Measurements from ENCODE around the gene CCDC92.

CCDC92 gene

GRCh38 chr12:123989753-123990152, 17.1 kb upstream of the CCDC92 start:
- no peaks in the 10 kb centered on the region for H3K27me3 ChIP-seq
- peaks cover 0 to 10% of the 10 kb centered on the region in 2 experiments for H3K4me1 ChIP-seq (ENCODE audit: control insufficient read depth in 1 of 2, insufficient read depth in 1 of 2, low read depth in 1 of 2, low read length in 1 of 2)
- H3K36me3 ChIP-seq = no peaks in the 10 kb centered on the region
- H3K27ac ChIP-seq = no peak overlapping the region
- H3K9me3 ChIP-seq = no peaks in the 10 kb centered on the region
- no peak for TF ChIP-seq CTCF (IDR thresholded peaks at IDR 0.05)
- no peak overlapping the region for H3K4me3 ChIP-seq (ENCODE audit: low read depth in 1 of 2, low read length in 1 of 2)

- no peak for TF ChIP-seq CTCF (IDR thresholded peaks at IDR 0.05)
- H3K27me3 ChIP-seq = no peaks in the 10 kb centered on the region
- H3K36me3 ChIP-seq = no peaks in the 10 kb centered on the region
- H3K9me3 ChIP-seq = no peaks in the 10 kb centered on the region
- no peak overlapping the region for H3K4me3 ChIP-seq (ENCODE audit: low read depth in 1 of 2, low read length in 1 of 2)
- no peak overlapping the region for H3K27ac ChIP-seq
- H3K4me1 ChIP-seq (ENCODE audit: control insufficient read depth in 1 of 2, insufficient read depth in 1 of 2, low read depth in 1 of 2, low read length in 1 of 2) = peaks cover 0 to 10% of the 10 kb centered on the region in 2 experiments
These were observed 16.5 kb upstream of the CCDC92 start for GRCh38 chr12:123989168-123989567.

GRCh38 chr12:123987022-123987421, 14.4 kb upstream of the CCDC92 start:
- H3K4me3 ChIP-seq (ENCODE audit: low read depth in 1 of 2, low read length in 1 of 2) = no peak overlapping the region
- peaks cover 0 to 10% of the 10 kb centered on the region in 2 experiments for H3K4me1 ChIP-seq (ENCODE audit: control insufficient read depth in 1 of 2, insufficient read depth in 1 of 2, low read depth in 1 of 2, low read length in 1 of 2)
- H3K27me3 ChIP-seq = no peaks in the 10 kb centered on the region
- no peak overlapping the region for H3K27ac ChIP-seq
- no peaks in the 10 kb centered on the region for H3K9me3 ChIP-seq
- TF ChIP-seq CTCF (IDR thresholded peaks at IDR 0.05) = no peak
- no peaks in the 10 kb centered on the region for H3K36me3 ChIP-seq

- H3K27ac ChIP-seq = no peak overlapping the region
These were observed 13.8 kb upstream of the CCDC92 start for GRCh38 chr12:123986374-123986965.

GRCh38 chr12:123984903-123985302, 12.3 kb upstream of the CCDC92 start:
- Histone ChIP-seq H3K27ac (no peak overlapping the region), H3K36me3 (no peaks in the 10 kb centered on the region), H3K9me3 (no peaks in the 10 kb centered on the region), H3K4me3 (ENCODE audit: low read depth in 1 of 2, low read length in 1 of 2) (no peak overlapping the region), H3K27me3 (no peaks in the 10 kb centered on the region), H3K4me1 (ENCODE audit: control insufficient read depth in 1 of 2, insufficient read depth in 1 of 2, low read depth in 1 of 2, low read length in 1 of 2) (peaks cover 0 to 1% of the 10 kb centered on the region in 2 experiments)
- TF ChIP-seq CTCF (IDR thresholded peaks at IDR 0.05) = no peak

More at GRCh38 chr12:123986374-123986965, 13.8 kb upstream of the CCDC92 start:
- peaks cover 0 to 10% of the 10 kb centered on the region in 2 experiments for H3K4me1 ChIP-seq (ENCODE audit: control insufficient read depth in 1 of 2, insufficient read depth in 1 of 2, low read depth in 1 of 2, low read length in 1 of 2)
- H3K4me3 ChIP-seq (ENCODE audit: low read depth in 1 of 2, low read length in 1 of 2) = no peak overlapping the region
- H3K36me3 ChIP-seq = no peaks in the 10 kb centered on the region
- no peaks in the 10 kb centered on the region for H3K27me3 ChIP-seq
- H3K9me3 ChIP-seq = no peaks in the 10 kb centered on the region
- TF ChIP-seq CTCF (IDR thresholded peaks at IDR 0.05) = no peak
